HEK293T (cell line): Measurements from ENCODE around the gene RDH12.

ENCODE experiments used
- ARNT ChIP-seq: fragments of 450-650 bp; IDR thresholded peaks from 2 replicates; pipeline ENCODE4 v1.6.1; 2017; ENCODE audit warnings: mild to moderate bottlenecking
- BHLHE40 ChIP-seq: fragments of 450-650 bp; IDR thresholded peaks from 2 replicates; pipeline ENCODE4 v1.6.1; 2016; ENCODE audit warnings: mild to moderate bottlenecking, moderate library complexity, borderline replicate concordance
- ELF4 ChIP-seq: fragments of 450-650 bp; IDR thresholded peaks from 2 replicates; pipeline ENCODE4 v1.6.1; 2017; ENCODE audit warnings: antibody characterized with exemption
- FOXK2 ChIP-seq: fragments of 450-650 bp; IDR thresholded peaks from 2 replicates; pipeline ENCODE4 v1.6.1; 2016; ENCODE audit warnings: mild to moderate bottlenecking
- FOXM1 ChIP-seq: fragments of 450-650 bp; IDR thresholded peaks from 2 replicates; pipeline ENCODE4 v1.6.1; 2017; ENCODE audit warnings: mild to moderate bottlenecking, borderline replicate concordance
- HDGF ChIP-seq: fragments of 450-650 bp; IDR thresholded peaks from 2 replicates; pipeline ENCODE4 v1.6.1; 2017; ENCODE audit warnings: antibody characterized with exemption, borderline replicate concordance
- NFRKB ChIP-seq: fragments of 450-650 bp; IDR thresholded peaks from 2 replicates; pipeline ENCODE4 v1.6.1; 2016; ENCODE audit warnings: mild to moderate bottlenecking, moderate library complexity
- SP1 ChIP-seq: fragments of 450-650 bp; IDR thresholded peaks from 2 replicates; pipeline ENCODE4 v1.6.1; 2017
- SUZ12 ChIP-seq: fragments of 450-650 bp; IDR thresholded peaks from 2 replicates; pipeline ENCODE4 v1.6.1; 2016; ENCODE audit warnings: mild to moderate bottlenecking
- TARDBP ChIP-seq: fragments of 450-650 bp; IDR thresholded peaks from 2 replicates; pipeline ENCODE4 v1.6.1; 2016

DNA sequence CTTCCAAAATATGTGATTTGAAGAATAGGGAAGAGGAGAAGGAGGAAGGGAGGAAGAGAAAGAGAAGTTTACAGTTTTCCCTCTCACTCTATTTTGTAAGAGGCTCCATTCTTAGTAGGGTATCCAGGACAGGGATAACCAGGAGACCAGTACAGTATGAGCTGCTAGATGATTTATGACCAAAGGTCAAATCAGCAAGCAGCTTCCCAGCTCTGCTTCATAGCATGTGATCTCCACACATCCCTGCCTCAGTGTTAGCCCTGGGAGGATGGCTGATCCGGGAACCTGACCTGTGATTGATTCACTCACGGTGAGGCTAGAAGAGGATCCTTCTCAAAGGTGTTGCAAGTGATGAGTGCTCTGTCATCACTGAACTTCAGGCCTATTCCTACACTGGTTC lies 16.6 kb downstream of the RDH12 start:
- TF ChIP-seq SP1 (no peak), HDGF (no peak), ARNT (no peak), TARDBP (no peak), BHLHE40 (no peak), NFRKB (no peak), SUZ12 (no peak), FOXM1 (no peak), FOXK2 (no peak), ELF4 (no peak)
